NCI-H2196 treated with DMSO at 0.1 percent for 48 hours (cell line): Measurements from ENCODE around the gene MED8.

Experiments
- DNase-seq: peaks from one replicate; lab custom pipeline; 2025; ENCODE audit not compliant: unreplicated experiment; lab: John Stamatoyannopoulos, UW

The MED8 gene

DNA sequence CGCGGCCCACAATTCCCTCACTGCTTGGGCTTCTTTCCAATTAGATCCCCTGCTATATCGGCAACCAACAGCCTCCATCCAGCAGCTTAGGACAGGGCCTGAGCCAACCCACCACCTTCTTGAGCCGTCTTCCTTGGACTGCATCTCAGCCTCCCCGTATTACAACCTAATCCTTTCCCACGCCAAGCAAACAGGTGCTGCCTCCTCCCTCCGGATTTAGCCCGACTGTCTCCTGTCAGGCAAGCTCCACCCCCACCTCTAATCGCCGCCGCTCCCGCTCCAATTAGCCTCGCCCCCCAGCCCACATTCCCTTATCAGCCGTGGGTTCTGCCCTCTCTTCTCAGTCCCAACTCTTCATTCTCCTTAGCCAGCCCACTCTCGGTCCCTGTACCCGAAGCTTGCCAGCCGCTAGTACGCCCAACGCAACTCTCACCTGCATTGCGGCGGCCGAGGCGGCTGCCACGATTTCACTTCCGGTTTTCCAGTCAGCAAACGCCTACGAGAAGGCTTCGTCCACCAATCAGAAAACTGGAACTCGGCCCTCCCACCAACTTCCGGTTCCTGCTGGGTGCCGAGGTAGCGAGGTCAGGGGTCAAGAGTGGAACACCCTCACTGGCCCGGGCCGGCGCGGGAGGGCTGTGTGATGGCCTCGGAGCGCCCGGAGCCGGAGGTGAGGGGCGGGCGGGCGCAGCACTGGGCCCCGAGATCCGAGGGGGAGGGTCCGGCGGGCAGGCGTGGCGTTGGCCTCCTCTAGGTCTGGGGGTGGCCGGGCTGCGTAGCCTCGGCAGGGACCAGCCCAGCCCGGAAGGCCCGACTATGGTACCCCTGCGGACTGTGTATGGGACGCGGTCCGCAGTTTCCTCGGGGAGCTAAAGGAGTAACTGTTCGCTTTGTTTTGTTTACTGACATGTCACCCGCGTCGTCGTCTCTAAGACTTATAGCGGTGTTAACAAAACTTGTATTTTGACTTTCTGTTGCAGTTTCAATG is at the start of gene MED8, which contains the start of gene SZT2:
Gene MED8, minus strand, starts transcription at position 475 of the 988 bp plus-strand sequence. Its CDS starts 36 bp downstream, at position 439.
Gene SZT2, plus strand, starts transcription at position 574 of the 988 bp plus-strand sequence. Its CDS starts 70 bp downstream, at position 644.
- peak; percentile 91 for DNase-seq

GRCh38 chr1:43438953-43439581 is 49.5 kb upstream of the MED8 start:
- no peak for DNase-seq

DNA sequence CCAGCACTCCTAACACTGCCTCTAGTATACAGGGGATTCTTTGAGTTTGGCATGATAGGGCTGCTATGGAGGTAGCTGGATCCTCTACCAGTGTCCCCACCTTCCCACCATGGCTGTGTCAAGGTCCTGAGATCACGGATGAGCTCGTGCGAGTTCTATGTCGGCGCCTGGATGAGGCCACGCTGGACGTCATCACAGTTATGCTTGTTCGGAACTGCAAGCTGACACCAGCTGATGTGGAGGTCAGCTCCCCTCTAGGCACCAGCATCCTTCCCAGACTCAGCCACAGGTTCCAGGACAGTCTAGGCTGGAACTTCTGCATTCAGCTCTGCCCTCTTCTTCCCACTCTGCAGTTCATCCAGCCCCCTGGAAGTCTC is 49.0 kb upstream of the MED8 start:
- no peak for DNase-seq

DNA sequence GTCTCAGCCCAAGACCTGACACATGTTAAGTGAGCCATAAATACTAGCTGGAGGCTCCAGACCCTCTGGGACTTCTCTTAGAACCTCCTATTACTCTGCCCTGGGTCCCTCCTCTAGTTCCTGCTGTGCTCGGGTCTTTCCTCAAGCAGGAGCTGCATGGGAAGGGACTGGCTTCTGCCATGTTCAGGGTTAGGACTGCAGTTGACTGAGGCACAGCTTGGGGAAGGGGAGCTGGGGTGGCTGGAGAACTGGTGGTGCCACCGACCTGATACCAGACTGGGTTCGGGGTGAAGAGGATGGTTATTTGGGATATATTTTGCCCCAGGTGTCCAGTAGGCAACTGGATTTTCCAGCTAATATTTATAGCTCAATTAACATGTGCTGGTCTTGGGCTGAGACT is 48.4 kb upstream of the MED8 start:
- DNase-seq = no peak

DNA sequence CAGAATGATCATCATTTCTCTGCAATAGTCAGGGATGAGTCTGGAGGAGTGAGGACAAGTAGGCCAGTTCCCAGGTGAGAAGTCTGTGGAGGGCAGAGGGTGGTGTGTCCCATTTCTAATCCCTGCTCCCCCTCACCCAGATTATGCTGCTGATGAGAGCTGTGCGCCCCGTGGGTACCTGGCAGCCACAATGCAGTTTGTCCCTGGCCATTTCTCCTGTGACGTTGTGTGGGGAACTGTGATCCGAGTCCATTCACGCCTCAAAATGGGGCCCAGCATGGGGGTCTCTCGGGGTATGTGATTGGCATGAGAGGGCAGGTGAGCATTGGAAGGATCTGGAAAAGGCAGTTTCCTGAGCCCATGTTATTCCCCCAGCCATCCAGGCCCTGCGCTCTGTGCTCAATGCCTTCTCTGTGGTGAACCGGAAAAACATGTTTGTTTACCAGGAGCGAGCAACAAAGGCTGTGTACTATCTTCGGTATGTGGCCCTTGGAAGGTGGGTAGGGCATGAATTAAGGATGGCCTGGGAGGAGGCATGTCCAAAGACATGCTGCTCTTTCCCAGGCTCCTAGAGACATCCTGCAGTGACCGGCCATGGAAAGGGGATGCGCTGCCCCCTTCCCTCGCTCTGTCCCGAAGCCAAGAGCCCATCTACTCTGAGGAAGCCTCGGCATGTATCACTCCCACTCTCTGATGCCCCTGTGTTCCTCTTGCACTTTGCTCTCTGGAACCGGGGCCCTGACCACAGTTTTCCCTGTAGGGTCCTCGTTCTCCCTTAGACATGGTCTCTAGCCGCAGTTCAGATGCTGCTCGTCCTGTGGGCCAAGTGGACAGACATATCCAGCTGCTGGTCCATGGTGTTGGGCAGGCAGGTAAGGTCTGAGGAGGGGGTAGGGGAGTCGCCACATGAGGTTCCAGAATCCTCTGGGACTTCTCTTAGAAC is 47.7 kb upstream of the MED8 start:
- no peak for DNase-seq

DNA sequence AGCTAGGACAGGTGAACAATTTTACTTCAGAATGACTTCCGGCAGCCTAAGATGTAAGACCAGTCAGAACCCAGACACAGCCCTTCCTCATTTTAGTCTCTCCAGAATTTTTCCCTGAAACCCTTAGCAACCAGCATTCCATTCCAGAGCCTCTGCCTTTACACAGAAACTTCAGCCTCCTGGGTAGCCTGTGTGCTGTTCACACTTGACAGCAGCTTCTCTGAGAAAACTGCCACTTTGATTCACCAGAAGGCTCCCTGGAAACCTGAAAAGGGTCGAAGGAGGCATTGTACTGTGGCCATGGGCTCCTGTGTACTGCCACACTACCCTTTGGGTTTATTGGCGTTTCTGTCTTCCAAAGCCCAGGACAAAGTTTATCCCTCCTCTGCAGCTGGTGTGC is 46.8 kb upstream of the MED8 start:
- no peak for DNase-seq

DNA sequence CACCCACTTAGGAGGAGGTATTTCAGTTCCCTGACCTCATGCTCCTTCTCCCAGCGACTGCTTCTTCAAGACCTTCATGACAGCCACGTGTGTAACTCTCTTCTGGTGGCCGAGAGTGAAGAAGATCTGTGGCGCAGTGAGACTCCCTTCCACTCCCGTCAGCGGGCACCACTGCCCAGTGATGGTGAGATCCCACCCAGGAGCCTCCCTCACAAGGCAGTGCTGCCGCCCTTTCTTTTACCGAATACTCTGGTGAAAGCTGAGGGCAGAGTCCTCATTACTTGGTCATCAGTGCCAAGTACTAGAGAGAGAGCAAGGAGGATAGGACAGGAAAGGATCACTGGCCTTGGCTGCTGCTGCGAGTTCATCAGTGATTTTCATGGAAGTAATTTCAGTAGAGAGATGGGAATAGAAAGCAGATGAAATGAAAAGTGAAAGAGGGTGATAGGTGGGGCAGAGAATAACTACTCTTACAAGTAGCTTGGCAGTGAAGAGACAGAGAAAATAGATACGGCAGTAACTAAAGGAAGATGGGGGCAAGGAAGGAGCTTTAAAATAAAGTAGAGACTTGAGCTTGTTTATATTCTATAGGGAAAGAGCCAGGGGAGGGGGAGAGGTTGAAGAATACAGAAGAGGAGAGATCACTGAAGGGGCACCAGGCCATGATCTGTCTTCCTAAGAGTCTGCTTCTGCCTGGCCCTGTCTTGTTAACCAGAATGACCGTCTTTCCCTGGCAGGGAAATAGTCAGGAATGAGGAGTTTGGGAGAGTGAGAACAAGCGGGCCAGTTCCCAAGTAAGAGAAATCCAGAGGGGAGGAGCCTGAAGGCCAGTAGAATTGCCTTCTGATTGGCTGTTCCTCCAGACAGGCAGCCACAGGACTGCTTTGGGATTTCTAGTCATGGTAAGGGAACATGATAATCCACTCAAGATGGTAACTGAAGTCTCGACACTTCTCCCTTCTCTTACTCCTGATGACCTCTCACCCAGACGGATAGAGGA is 45.8 kb upstream of the MED8 start:
- no peak for DNase-seq

DNA sequence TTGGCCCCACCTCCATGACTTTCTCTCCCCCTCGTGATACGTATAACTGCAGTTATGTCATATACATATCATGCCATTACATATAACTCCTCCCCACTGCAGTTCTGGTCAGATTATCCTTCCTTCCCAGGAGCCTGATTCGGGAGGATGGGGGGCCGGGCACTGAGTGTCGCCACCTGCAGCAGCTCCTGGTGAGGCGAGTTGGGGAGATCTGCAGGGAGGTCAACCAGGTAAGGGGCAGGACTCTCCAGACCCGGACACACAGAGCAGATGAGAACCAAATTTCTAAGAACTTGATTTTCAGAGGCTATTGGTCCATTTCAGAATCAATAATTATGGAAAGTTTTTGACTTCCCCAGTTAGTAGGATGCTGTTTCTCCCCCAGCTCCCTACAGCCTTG is 44.7 kb upstream of the MED8 start:
- DNase-seq = no peak

GRCh38 chr1:43432907-43433306 is 43.3 kb upstream of the MED8 start:
- no peak for DNase-seq

DNA sequence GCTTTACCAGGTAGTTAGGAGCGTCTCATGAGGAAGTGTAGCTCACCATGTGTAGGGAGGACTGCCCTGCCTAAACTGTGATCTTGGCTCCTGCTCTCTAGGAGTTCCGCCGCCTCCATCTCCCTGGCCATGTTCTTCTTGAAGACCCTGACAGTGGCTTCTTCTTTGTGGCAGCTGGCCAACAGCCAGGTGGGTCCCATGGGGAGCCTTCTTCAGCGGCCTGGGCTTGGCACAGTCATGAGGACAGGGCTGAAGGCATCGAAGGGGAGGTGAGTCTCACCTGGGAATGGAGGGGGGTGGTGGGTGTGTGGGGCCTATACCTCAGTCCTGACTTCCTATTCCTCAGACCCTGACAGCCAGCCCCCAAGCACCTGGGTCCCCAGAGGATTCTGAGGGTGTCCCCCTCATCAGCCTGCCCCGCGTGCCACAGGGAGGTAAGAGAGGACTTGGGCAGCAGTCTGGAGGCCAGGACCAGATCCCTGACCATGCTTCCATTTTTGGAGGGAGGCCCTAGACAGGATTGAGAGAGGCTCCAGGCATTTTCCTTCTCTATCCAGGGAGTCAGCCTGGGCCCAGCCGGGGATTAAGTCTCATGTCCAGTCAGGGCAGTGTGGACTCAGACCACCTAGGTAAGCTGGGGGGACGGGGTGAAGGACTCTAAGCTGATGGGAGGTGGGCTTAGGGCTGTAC is 42.7 kb upstream of the MED8 start:
- DNase-seq = no peak

DNA sequence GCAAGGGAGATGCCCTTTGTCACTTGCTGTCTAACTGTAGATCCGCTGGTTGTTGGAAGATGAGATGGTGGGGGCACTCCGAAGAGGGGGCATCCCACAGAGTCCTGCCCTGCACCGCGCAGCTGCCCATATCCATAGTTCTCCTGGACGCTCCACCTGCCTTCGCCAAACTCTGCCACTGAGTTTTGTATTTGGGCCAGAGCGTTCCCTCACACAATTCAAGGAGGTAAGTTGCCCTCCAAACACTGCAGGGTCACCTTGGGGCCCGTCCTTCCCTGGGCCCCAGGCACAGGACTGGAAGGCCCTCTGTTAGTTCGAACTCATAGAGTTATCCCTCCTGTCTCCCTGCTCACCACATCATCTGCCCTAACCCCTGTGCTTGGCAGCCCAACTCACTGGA is 42.1 kb upstream of the MED8 start:
- no peak for DNase-seq

- DNase-seq = no peak
Measured at GRCh38 chr1:43430831-43431230, 41.2 kb upstream of the MED8 start.

DNA sequence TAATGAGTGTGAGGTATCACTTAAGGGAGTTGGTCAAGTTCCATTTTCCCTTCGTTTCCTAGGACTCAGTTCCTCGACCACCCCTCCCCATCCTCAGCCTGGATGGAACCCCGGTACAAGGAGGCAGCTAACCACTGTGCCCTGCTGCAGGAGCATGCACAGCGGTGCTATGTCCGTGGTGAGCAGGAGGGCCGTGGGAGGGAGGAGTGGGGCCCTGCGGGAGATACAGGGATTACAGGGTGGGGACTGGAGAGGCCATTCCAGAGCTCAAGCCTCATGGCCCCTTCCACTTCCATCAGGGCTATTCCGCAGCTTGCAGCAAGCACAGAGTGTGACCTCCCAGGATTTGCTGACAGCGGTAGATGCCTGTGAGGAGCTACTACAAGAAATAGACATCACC is 38.3 kb upstream of the MED8 start:
- DNase-seq = no peak

GRCh38 chr1:43427524-43427923 is 37.9 kb upstream of the MED8 start:
- no peak for DNase-seq

- no peak for DNase-seq
Measured at GRCh38 chr1:43426221-43426620, 36.6 kb upstream of the MED8 start.

DNA sequence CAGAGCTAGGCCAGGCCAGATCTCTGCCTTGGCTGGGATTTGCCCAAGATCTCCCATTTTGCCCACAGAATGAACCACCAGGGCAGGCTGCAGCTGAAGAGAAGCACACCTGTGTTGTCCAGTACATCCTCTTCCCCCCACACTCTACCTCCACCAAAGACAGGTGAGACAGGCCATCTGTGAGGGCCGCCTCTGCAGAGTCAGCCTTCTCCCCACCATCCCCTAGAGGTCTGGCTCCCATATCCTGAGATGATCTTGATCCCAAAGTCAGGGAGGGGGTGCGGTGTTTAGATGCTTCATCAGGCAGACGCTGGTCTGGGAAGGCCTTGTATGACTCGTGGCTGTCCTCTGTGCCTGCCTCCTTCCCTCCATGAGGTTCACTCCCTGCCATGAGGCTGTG is 35.4 kb upstream of the MED8 start:
- no peak for DNase-seq

DNA sequence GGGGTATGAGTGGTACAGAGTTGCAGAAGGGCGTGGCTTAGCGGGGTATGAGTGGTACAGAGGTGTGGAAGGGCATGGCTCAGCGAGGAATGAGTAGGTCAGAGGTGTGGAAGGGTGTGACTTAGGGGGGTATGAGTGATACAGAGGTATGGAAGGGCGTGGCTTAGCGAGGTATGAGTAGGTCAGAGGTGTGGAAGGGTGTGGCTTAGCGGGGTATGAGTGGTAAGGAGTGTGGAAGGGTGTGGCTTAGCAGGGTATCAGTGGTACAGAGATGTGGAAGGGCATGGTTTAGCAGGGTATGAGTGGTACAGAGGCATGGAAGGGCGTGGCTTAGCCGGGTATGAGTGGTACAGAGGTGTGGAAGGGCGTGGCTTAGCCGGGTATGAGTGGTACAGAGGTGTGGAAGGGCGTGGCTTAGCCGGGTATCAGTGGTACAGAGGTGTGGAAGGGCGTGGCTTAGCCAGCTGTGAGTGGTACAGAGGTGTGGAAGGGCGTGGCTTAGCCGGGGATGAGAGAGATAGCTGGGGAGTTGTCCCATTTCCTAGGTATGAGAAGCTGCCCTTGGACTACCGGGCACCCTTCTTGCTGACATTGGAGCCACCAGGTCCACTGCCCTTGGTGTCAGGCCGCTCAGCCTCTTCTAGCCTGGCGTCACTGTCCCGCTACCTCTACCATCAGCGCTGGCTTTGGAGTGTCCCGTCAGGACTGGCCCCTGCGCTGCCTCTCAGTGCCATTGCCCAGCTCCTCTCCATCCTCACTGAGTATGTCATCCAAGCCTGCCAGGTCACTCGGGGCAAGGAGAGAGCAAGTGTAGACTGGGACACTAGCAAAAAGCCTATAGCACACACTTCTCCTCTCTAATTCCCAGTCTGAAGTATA is 34.3 kb upstream of the MED8 start:
- DNase-seq = no peak

DNA sequence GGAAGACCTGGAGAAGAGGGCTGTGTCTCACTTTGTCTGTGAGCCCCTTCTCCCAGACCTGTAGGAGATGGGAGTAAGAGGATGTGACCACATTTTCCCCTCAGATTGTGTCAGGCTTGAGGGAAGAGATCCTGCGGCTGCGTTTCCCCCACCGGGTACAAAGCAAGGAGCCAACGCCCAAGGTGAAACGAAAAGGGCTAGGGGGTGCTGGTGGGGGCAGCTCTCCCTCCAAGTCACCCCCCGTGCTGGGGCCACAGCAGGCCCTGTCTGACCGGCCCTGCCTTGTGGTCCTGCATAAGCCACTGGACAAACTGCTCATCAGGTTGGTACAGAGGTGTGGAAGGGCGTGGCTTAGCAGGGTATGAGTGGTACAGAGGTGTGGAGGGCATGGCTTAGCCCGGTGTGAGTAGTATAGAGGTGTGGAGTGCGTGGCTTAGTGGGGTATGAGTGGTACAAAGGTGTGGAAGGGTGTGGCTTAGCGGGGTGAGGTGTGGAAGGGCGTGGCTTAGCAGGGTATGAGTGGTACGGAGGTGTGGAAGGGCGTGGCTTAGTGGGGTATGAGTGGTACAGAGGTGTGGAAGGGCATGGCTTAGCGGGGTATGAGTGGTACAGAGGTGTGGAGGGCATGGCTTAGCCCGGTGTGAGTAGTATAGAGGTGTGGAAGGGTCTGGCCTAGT is 33.5 kb upstream of the MED8 start:
- no peak for DNase-seq
